Mammary epithelial cell (primary cell): ENCODE measurements around the gene ENOX2.

Source experiments
- CTCF ChIP-seq, 2 donors: IDR thresholded peaks in 1 of 2; conservative IDR thresholded peaks in 1 of 2; 2 replicates each; pipeline ENCODE4 v1.5.1; 2011 to 2012; ENCODE audit warnings: inconsistent platforms in 2 of 2, low read length in 2 of 2, mild to moderate bottlenecking in 2 of 2, control low read depth in 1 of 2, low read depth in 1 of 2; ENCODE audit not compliant: insufficient read depth in 1 of 2; ENCODE audit errors: extremely low read depth in 1 of 2
- EZH2 ChIP-seq: IDR thresholded peaks from 2 replicates; pipeline ENCODE4 v1.6.1; 2012; ENCODE audit warnings: low read length, inconsistent platforms, borderline replicate concordance

- no peak for TF ChIP-seq CTCF (conservative IDR thresholded peaks at IDR 0.05 in 1 of 2, IDR thresholded peaks at IDR 0.05 in 1 of 2; ENCODE audit: extremely low read depth in 1 of 2, insufficient read depth in 1 of 2, low read depth in 1 of 2, low read length in 2 of 2)
- TF ChIP-seq EZH2, result no peak
Observed at GRCh38 chrX:130754353-130754752, 148.7 kb downstream of the ENOX2 start.
